Measurements from ENCODE around the gene CCDC191. TPM values are rescaled to one million over a fixed set of nuclear protein-coding genes. Genes with fewer than 3 reads are reported as not detected.

CCDC191 gene
- polyA plus RNA-seq, 1 experiment, result 2.3 TPM

GRCh38 chr3:114079761-114080160, 23.4 kb upstream of the CCDC191 start:
- peak overlapping the region; percentile 4 for H3K4me3 ChIP-seq (ENCODE audit: low read depth, low read length)
- H3K27me3 ChIP-seq (ENCODE audit: control insufficient read depth, insufficient read depth, low read length), result no peaks in the 10 kb centered on the region
- TF ChIP-seq, protein P1, sequence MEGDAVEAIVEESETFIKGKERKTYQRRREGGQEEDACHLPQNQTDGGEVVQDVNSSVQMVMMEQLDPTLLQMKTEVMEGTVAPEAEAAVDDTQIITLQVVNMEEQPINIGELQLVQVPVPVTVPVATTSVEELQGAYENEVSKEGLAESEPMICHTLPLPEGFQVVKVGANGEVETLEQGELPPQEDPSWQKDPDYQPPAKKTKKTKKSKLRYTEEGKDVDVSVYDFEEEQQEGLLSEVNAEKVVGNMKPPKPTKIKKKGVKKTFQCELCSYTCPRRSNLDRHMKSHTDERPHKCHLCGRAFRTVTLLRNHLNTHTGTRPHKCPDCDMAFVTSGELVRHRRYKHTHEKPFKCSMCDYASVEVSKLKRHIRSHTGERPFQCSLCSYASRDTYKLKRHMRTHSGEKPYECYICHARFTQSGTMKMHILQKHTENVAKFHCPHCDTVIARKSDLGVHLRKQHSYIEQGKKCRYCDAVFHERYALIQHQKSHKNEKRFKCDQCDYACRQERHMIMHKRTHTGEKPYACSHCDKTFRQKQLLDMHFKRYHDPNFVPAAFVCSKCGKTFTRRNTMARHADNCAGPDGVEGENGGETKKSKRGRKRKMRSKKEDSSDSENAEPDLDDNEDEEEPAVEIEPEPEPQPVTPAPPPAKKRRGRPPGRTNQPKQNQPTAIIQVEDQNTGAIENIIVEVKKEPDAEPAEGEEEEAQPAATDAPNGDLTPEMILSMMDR (IDR thresholded peaks at IDR 0.05; ENCODE audit: low read depth, low read length), result no peak
- CTCF ChIA-PET, result interaction anchor here (1.1 to 1.3 kb wide), 2 partner anchors 9 to 71 kb away, joined by 3 to 4 read pairs; no protein-coding TSS in a partner anchor
- peak overlapping the region; percentile 40 for H3K27ac ChIP-seq (ENCODE audit: low read depth, low read length)
- POLR2A ChIA-PET, result no interaction called here
- DNase-seq (ENCODE audit: low read depth, low spot score), result peak; percentile 21
- H3K9me3 ChIP-seq (ENCODE audit: control insufficient read depth, insufficient read depth, low read length), result no peaks in the 10 kb centered on the region

- ChIA-PET CTCF (no interaction called here), POLR2A (no interaction called here)
- H3K9me3 ChIP-seq (ENCODE audit: control insufficient read depth, insufficient read depth, low read length), result no peaks in the 10 kb centered on the region
- peak; percentile 4 for DNase-seq (ENCODE audit: low read depth, low spot score)
- H3K27me3 ChIP-seq (ENCODE audit: control insufficient read depth, insufficient read depth, low read length), result no peaks in the 10 kb centered on the region
- H3K27ac ChIP-seq (ENCODE audit: low read depth, low read length), result no peak overlapping the region
- TF ChIP-seq, protein P1 (IDR thresholded peaks at IDR 0.05; ENCODE audit: low read depth, low read length), result no peak
- H3K4me3 ChIP-seq (ENCODE audit: low read depth, low read length), result no peak overlapping the region
Observed at GRCh38 chr3:114078126-114078525, 21.8 kb upstream of the CCDC191 start.

DNA sequence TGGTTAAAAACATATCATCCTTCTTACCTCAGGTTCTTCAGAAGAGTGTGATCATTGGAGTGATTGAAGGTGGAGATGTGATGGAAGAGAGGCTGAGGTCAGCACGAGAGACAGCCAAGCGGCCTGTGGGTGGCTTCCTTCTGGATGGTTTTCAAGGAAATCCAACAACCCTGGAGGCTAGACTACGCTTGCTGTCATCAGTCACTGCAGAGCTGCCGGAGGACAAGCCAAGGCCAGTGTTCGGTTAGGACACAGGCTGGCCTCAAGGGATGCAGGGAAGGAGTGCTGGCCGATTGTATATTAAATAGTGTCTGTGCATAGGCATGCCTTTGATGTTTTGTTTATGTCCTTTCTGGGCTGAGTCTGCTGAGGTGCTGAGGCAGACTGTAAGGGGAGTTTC, 20.4 kb upstream of the CCDC191 start:
- TF ChIP-seq, protein P1 (IDR thresholded peaks at IDR 0.05; ENCODE audit: low read depth, low read length), result no peak
- Histone ChIP-seq H3K27ac (ENCODE audit: low read depth, low read length) (no peak overlapping the region), H3K9me3 (ENCODE audit: control insufficient read depth, insufficient read depth, low read length) (no peaks in the 10 kb centered on the region), H3K27me3 (ENCODE audit: control insufficient read depth, insufficient read depth, low read length) (no peaks in the 10 kb centered on the region), H3K4me3 (ENCODE audit: low read depth, low read length) (no peak overlapping the region)
- DNase-seq (ENCODE audit: low read depth, low spot score), result no peak
- ChIA-PET CTCF (interaction anchor here (0.7 to 1.1 kb wide), 2 partner anchors 79 to 340 kb away, joined by 3 read pairs; no protein-coding TSS in a partner anchor), POLR2A (no interaction called here)

DNA sequence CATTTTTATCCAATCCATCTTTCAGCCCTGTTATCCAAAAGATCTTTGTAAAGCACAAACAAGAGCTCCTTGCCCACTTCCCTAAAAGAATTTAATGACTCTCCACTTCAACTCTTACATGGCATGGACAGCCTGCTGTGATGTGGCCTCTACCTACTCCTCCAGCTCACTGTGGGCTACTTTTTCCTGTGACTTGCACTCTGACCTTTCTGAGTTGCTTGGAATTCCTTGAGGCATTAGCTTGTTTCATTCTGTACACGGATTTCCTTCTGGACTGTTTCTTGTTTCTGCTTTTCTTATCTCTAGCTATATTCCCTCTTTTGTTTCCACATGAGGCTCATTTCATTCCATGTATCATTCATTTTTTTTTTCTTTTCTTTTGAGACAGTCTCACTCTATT, 15.5 kb upstream of the CCDC191 start:
- CTCF ChIA-PET, result no interaction called here
- no peak overlapping the region for H3K4me3 ChIP-seq (ENCODE audit: low read depth, low read length)
- POLR2A ChIA-PET, result interaction anchor here (0.6 kb wide), 1 partner anchor 12 kb away, joined by 3 read pairs; no protein-coding TSS in a partner anchor
- TF ChIP-seq, protein P1 (IDR thresholded peaks at IDR 0.05; ENCODE audit: low read depth, low read length), result no peak
- H3K9me3 ChIP-seq (ENCODE audit: control insufficient read depth, insufficient read depth, low read length), result no peaks in the 10 kb centered on the region
- no peaks in the 10 kb centered on the region for H3K27me3 ChIP-seq (ENCODE audit: control insufficient read depth, insufficient read depth, low read length)
- DNase-seq (ENCODE audit: low read depth, low spot score), result no peak
- no peak overlapping the region for H3K27ac ChIP-seq (ENCODE audit: low read depth, low read length)

DNA sequence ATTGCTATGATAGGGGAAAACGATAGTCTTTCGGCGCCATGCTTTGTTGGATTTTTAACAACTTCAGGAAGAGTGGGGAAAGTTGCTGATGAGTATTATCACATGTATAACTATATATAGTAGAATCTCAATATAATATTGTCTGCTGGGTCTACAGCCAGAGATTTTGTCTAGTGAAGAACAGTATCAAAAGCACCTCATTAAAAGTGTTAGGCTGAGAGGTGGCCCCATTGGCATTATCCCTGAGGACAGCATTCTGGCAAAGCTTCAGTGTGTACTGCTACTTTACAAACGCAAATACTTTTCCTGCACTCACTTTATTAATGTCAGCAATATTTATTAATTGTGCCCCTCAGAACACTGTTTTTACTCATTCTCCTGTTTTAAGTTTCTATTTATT, 12.0 kb upstream of the CCDC191 start:
- H3K27ac ChIP-seq (ENCODE audit: low read depth, low read length), result no peak overlapping the region
- no peaks in the 10 kb centered on the region for H3K27me3 ChIP-seq (ENCODE audit: control insufficient read depth, insufficient read depth, low read length)
- POLR2A ChIA-PET, result no interaction called here
- no peak for DNase-seq (ENCODE audit: low read depth, low spot score)
- no peaks in the 10 kb centered on the region for H3K9me3 ChIP-seq (ENCODE audit: control insufficient read depth, insufficient read depth, low read length)
- TF ChIP-seq, protein P1 (IDR thresholded peaks at IDR 0.05; ENCODE audit: low read depth, low read length), result no peak
- CTCF ChIA-PET, result no interaction called here
- H3K4me3 ChIP-seq (ENCODE audit: low read depth, low read length), result no peak overlapping the region

All from AG04450 (cell line).